Panc1 (cell line): ENCODE measurements around the gene ZNF784.

Experiments
- CTCF ChIP-seq: fragments of 450-650 bp; IDR thresholded peaks from 2 replicates; pipeline ENCODE4 v1.5.1; 2017; ENCODE audit warnings: mild to moderate bottlenecking
- POLR2AphosphoS5 ChIP-seq: IDR thresholded peaks from 2 replicates; pipeline ENCODE4 v1.6.1; 2012; ENCODE audit warnings: mild to moderate bottlenecking, low read depth, low read length, moderate library complexity

GRCh38 chr19:55653651-55654322 lies 29.4 kb upstream of the ZNF784 start:
- TF ChIP-seq CTCF (peak; percentile 100), POLR2AphosphoS5 (peak; percentile 86)
